Measurements from ENCODE around the gene RNU6-1.

- TF ChIP-seq POLR2A (IDR thresholded peaks at IDR 0.05; ENCODE audit: low read length) (no peak), GATA1 (IDR thresholded peaks at IDR 0.05; ENCODE audit: low read depth, low read length) (no peak)
Observed at GRCh38 chr15:67843571-67844387, 3.9 kb upstream of the RNU6-1 start.
